Effector CD4-positive, alpha-beta T cell (primary cell): ENCODE results near the gene DST.

Experiments
- DNase-seq: peaks from one replicate; pipeline ENCODE4 v3.0.0-alpha.2; 2020

Gene DST

DNA sequence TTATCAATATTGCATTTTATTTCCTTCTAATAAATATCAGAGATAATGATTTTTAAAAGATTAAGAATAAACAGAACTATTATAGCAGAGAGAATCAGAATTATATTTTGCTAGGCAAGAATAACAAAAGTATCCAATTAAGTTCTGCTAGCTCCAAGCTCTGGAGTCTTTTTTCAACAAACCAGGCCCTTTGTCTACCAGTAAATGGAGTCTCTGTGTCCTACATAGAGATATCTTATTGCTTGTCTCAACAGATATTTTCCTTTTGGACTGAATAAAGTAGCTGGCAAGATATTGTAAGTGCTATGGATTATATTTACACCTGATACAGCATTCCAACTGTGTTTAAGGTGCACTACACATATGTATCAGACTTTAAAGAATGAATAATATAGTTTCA lies 107.1 kb downstream of the DST start:
- no peak for DNase-seq

DNA sequence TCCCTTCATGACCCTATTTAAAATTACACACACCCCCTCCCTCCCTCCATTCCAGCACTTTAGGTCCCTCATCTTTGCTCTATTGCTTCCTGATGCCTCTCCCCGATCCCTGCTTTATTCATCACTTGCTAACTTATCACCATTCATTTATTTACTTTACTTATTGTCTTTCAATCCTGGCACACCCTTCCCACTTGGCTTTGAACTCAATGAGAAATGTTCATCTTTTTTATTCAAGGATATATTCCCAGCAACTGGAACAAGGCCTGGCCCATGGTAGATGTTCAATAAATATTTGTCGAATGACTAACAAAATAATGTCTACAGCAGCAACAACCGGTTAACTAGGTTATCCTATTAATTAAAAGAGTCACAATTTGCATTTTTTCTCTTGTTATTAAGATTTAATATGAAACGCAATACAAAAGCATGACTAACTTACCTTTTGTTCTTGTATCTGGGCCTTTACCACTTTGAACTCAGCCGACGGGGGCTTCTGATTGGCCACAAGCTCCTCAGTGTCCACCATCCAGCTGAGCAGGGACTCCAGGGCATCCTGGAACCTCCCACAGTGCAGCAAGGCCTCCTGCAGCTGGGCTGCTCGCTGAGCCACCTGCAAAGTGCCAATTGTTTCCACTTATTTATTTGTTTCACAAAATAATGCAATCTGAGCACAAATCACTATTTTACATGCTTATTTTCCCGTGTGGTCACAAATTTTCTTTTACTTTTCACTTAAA lies 107.8 kb downstream of the DST start:
- DNase-seq = no peak

DNA sequence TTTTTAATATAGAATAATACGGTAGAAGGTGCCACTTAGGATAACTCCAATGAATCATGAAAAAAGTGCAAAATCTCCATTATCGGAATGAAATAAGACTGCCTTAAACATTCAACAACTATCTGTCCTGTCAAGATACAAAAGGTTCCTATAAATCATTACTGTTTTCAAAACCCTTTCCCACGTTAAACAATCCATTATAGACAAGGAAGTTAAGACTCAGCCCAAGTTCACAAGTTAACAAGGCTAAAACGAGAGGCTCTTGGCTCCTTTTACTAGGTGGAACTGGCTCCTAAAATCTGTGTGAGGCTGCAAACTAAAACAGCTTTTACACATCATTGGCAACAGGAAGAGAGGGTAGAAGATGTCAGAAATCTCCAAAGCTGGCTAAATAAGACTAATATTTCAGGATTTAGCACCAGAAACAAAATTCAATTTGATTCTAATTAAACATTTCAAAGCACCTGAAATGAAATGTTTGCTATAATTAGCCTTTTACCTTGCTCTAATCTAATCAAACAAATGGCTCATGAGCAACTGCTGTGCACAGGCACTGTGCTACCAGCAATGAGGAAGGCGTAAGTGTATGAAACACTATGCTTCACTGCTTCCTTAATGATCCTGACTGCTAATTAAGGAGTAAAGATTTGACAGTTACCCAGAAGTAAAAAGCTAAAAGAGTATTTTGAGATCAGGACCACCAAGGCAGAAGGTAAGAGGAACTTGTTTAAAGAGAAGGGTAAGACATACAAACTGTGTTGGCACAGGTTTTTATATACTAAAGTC lies 109.7 kb downstream of the DST start:
- DNase-seq = no peak

- no peak for DNase-seq
Measured at GRCh38 chr6:56531839-56532595, 110.7 kb downstream of the DST start.

DNA sequence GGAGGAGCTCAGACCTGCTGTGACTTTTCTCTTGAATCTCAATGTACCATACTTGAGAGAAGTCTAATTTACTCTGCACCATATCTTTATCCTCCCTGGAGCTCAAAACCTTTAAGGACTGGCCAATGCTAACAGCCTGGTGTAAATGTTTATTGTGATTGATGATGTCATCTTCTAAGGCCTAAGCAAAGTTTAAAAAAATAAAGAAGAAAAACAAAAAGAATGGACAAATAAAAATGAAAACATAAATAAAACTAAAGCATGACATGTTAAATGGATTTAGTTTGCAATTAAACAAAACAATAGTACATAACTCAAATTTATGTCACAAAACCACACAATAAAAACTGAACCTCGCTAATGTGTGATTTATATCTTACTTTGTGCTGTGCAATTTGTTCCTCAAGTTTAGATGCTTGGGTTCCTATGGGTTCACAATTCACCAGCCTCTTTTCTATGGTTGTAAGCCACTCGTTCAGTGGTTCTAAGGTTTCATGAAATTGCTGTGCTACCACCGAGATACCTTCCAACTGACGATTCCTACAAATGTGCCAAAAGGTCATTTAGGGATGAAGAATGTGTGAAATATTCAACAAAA lies 113.0 kb downstream of the DST start:
- DNase-seq = no peak

GRCh38 chr6:56528412-56528841 lies 114.3 kb downstream of the DST start:
- DNase-seq = no peak

GRCh38 chr6:56527934-56528333 lies 114.8 kb downstream of the DST start:
- DNase-seq = no peak

GRCh38 chr6:56526860-56527544 lies 115.7 kb downstream of the DST start:
- DNase-seq = no peak

DNA sequence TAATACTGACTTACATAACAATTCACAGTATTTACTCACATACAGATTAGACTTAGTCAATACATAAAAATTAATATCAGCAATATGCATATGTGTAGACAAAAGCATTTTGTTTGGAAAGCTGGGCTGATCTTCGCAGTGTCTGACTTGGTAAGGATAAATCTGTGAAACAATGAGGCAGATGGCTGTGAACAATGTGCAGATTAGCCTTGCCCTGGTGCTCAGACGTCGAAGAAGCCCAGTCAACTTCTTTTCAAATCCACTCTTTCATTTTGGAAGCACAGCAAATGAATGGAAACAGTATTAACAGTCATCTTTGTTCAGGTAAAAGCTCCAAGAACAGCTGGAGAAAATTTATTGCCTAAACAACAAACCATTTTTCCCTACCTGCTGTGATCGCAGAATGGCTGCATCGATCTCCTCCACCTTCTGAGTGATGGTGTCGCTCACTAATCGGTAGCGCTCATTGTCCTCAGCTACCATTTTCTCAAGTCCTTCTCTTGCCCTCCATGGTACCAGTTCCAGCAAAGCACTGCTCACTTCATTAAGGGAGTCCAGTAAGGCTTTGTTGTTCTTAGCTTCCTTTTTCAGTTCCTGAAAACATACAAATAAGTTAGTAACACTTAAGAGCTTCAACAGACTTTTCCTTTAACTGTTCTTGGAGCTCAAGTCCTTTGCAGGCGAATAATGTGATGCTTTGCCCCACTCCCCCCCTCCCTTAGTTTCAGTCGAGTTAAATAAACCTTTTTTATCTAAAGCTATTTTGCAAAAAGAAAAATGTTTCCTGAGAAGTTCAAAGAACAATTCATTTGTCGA lies 116.5 kb downstream of the DST start:
- no peak for DNase-seq

DNA sequence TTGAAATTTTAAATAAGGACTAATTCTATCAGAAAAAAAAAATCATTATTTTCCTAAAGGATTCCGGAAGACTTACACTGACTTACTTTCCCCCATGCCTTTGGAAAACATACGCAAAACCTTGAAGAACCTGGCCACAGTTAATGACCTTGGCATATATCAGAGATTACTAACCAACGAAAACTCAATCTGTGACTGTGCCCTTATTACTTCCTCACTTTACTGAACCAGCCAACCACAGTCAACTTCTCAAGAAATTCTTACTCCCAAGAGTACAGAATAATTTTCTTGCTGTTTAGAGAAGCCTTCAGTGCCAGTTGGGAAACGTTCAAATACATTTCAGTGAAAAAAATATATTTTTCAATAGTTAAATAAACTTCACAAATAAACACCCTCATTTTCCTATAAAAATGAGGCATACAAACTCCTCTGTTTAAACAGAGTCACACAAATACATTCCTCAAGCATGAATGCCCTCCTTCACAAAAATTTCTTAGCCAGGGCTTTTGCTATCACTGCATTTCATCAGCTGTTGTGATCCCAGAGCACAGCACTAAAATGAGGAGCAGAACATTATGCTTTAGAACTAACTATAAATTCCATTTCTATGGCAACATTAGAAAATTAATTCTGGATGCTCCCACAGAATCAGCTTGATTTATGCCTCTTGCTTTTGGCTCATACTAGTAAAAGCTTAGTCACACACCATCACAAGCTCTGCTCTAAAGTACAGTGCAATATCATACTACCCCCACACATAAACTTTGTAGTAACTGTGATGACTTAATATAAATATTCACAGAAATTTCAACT lies 117.6 kb downstream of the DST start:
- DNase-seq = no peak

DNA sequence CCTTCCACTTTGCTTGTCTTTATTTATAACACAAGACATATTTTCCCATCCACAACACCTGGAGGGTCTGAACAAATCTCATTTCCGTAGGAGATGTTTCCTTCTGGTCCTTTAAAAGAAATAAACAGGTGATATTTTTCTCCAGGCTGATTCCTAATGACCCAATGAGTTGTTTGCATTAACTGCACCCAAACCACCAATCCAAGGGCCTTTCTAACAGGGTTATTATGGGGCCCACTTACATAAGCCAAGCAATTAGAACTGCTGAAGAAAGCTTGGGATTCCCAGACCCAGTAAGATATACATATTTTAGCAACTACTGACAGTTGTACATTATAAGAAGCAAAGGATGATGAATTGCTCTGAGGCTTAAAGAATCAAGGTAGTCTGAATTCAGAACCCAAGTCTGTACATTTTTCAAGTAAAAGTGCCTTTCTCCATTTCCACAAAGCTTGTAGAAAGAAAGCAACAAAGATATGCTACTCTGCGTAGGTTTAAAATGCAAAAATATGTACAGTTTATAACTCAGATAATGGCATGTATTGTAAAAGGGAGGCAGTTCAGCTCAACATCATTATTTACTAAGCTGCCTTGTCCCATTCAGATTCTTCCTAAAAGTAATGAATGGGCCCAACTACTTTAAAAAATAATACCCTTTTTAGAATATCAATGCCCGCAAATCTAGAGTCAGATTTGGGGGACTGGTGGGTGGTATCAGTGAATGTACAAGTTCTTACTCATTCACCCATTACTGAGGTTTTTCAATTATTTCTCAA lies 120.0 kb downstream of the DST start:
- no peak for DNase-seq

- no peak for DNase-seq
Measured at GRCh38 chr6:56521976-56522375, 120.7 kb downstream of the DST start.

GRCh38 chr6:56521454-56521853 lies 121.2 kb downstream of the DST start:
- DNase-seq = no peak

GRCh38 chr6:56520218-56520617 lies 122.5 kb downstream of the DST start:
- no peak for DNase-seq

GRCh38 chr6:56518995-56519767 lies 123.5 kb downstream of the DST start:
- no peak for DNase-seq

DNA sequence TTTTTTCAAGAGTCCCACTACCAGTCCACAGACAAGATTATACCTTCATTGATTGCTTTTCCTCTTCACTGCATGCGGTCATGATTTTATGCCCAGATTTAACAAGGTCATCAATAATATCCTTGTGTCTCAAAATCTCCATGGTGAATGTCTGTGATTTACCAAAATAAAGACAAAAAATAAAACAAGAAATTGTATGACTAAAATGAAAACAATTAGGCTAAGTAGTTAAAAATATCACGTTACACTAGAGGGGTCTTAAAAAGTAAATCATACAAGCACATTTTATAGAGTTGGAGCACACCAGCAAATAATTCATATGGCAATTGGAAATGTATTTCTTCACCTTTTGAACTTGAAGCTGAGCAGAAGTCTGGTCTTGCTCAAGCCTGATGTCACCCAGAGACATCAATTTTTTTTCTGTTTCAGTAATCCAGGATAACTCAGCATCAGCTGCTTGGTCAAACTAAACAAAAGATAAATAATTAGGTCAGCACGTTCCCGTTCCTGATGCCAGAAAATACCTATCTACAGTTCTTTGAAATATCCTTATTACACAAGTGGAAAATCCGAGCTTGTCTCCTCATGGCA lies 125.4 kb downstream of the DST start:
- no peak for DNase-seq

DNA sequence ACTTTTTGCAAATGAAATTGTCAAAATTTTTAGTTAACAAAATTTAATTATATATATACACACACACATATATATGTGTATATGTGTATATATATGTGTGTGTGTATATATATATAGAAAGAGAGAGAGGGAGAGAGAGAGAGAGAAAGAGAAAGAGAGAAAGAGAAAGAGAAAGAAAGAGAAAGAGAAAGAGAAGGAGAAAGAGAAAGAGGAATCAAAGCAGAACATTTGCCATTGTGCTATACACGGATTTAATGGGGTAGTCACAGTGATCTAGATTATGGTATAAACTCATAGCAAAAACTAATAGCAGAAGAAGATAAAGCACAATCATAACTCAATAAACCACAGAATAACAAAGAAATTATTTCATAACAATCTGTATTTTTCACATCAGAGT lies 126.7 kb downstream of the DST start:
- no peak for DNase-seq

DNA sequence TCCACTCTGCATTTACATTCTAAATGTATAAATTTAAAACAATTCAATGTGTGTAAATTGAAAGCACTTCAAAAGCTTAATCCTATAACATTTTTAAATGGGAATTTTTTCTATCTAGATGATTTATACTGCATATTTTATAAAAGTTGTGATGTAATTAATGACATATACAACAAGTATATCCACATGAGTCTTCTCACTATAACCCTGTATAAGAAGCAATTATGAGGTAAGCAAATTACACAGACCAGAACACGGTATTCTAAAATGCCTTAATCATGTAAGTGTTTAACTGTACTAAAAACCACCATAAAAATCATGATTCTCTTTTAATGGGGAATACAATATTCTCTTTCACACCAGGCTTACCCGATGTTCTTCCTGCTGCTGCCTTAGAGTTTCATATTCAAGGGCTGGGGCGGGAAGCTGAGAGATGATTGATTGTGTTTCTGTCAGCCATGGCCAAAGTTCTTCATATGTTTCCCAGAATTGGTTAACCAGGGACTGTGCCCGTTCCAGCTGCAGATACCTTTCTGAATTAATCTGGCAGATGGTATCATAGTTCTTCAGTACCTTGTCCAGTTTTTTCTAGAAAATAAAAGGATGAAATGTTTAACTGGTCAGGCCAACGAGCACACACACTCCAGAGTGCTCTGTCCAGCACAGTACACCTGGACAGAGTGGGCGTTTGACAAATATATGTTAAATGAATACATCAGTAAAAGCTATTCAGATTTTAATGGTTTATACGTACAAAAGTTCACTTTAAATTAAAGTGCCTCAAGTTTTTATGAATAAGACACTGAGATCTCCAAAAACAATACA lies 127.4 kb downstream of the DST start:
- DNase-seq = no peak
